GM18867 (cell line): ENCODE results near the gene ZNF444.
"Not testable (repeated sequence)": the region's sequence is repeated elsewhere in the genome, so short reads cannot be mapped to it uniquely, and the experiment has no call there.

Source experiments
- ATAC-seq: cut with Tn5 transposase; IDR thresholded peaks from one replicate; pipeline ENCODE4 v1.9.1; 2021; ENCODE audit warnings: mild to moderate bottlenecking, moderate library complexity; ENCODE audit not compliant: unreplicated experiment

ZNF444 gene

DNA sequence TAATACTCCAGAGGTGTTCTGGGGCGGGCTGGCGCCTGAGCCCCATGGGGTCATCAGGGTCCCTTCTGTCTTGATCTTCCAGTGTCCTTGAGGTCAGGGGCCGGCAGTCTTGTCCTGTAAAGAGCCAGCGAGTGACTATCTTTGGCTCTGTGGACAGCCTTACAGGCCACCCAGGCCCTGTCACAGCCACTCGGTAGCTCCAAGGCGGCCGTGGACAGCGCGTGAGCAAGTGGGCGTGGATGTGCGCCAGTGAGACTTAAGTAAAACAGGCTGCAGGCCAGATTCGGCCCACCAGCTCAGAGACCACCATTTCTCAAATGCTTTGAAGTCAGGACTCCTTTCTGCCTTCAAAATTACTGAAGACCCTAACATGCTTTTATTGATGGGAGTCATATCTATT, 3.7 kb downstream of the ZNF444 start:
- no peak for ATAC-seq

- no peak for ATAC-seq
These were observed 4.6 kb downstream of the ZNF444 start for GRCh38 chr19:56145698-56146097.

DNA sequence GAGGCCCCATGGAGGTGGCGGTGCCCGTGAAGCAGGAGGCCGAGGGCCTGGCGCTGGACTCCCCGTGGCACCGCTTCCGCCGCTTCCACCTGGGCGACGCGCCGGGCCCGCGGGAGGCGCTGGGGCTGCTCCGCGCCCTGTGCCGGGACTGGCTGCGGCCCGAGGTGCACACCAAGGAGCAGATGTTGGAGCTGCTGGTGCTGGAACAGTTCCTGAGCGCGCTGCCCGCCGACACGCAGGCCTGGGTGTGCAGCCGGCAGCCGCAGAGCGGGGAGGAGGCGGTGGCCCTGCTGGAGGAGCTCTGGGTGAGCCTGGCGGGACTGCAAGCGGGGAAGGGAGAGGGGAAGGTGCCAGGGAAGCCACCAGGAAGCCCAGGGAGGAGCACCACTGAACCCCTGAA, 5.8 kb downstream of the ZNF444 start:
- no peak for ATAC-seq

GRCh38 chr19:56147307-56147706, 6.2 kb downstream of the ZNF444 start:
- ATAC-seq = no peak

DNA sequence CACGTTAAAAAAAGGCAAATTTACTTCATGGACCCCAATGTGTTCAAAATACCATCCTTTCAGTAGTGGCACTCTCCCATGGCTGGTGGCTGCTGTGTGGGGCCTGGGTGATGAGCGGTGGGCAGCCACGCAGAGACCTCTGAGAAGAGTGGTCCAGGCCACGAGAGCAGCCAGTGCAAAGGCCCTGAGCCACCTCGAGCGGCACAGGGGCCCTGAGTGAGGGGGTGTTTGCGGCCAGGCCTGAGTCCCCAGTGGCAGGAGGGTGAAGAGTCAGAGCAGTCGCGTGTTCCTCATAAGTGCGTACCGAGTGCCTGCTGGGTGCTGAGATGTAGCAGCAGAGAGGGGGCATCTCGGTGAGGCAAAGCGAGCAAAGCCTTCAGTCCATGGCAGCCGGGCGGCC, 7.0 kb downstream of the ZNF444 start:
- ATAC-seq = no peak

- ATAC-seq = not testable (repeated sequence)
These were observed 8.0 kb downstream of the ZNF444 start for GRCh38 chr19:56148955-56149655.

DNA sequence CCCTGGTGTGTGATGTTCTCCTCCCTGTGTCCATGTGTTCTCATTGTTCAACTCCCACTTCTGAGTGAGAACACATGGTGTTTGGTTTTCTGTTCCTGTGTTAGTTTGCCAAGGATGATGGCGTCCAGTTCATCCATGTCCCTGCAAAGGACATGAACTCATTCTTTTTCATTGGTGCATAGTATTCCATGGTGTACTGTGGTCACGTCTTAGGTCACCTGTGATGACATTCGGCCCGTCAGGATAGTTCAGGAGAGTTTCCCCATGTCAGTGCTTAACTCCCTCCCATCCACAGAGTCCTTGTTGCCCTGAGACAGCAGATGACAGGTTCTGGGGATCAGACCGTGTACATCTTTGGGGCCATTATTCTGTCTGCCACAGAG, 8.6 kb downstream of the ZNF444 start:
- no peak for ATAC-seq

DNA sequence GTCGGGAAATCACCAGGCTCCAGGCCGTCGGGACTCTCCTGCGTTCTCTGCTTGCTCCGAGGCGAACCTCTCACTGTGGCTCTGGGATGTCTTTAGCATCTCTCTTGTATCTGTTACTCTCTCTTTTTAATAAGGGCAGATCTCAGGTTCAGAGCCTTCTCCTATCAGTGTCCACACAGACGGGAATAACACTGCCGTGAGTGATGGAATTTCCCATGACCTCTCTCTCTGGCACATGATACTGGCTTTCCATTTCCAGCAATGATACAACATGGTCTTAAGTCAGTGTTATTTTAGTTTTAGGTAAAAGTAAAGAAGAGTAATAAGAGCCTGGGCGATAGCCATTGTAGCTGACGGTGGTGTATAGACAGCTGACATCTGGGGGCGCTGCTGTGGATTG, 9.3 kb downstream of the ZNF444 start:
- ATAC-seq = no peak

- no peak for ATAC-seq
These were observed 11.6 kb downstream of the ZNF444 start for GRCh38 chr19:56152644-56153043.

DNA sequence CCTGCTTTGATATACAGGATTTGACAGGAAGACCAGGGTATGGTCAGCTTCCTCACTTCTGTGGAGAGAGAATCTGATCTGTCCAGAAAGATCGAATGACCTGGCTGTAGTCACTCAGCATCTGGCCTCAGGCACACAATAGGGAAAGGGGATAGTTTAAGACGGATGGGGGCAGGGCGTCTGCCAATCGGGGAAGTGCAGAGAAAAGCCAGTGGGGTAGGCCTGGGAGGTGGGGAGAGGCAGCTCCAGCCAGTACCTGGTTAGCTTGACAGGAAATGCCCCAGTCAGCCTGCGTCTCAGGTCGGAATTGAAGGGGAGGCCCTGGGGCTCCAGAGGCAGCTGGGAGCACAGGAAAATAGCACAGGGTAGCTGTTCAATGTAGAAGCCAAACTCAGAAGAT, 12.4 kb downstream of the ZNF444 start:
- no peak for ATAC-seq

DNA sequence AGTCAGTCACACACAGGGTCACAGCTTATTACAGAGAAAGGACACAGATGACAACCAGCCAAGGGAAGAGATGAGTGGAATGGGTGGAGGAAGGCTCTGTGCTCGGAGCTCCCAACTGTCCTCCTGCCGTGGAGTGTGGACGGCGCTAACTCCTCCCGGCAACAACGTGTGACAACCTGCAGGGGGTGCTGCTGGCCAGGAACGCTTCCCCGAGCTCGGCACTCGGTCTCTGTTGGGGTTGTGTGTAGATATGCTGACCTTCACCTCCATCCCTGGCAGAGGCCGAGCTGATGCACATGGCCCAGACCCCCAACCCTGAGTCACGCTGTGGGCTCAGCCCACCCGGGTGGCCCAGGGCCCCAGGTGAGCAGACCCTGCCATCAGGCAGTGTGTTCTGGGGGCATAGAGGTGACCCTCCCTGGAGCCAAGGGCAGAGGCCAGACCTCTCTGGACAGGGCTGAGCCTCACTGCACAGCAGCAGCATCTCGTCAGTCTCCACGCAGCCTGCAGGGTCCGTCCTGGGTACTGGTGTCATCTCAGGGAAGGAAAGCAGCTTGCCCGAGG, 14.1 kb downstream of the ZNF444 start:
- no peak for ATAC-seq

DNA sequence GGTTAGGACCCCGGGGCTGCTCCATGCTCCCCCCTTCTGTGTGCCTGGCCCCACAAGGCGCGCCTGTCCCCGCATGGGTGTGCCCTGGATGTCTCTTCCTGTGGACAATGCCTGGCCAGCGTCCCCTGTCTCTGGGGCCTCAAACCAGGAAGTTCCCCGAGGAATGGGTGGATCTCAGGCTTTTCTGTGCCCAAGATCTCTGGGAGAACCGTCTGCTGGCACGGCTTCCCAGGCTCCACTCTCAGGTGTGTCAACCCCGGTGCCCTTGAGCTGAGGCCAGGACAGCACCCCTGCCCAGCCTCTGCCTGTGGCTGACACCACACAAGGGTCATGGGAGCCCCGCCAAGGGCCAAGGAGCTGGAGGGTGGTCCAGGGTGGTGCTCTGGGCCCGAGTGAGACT, 15.7 kb downstream of the ZNF444 start:
- no peak for ATAC-seq

- ATAC-seq = no peak
These were observed 17.2 kb downstream of the ZNF444 start for GRCh38 chr19:56158170-56158757.

GRCh38 chr19:56159009-56159559, 18.0 kb downstream of the ZNF444 start:
- ATAC-seq = no peak

- no peak for ATAC-seq
These were observed 18.7 kb downstream of the ZNF444 start for GRCh38 chr19:56159622-56160271.

- no peak for ATAC-seq
These were observed 20.4 kb downstream of the ZNF444 start for GRCh38 chr19:56161534-56161933.

GRCh38 chr19:56162258-56162657, 21.2 kb downstream of the ZNF444 start:
- ATAC-seq = no peak

DNA sequence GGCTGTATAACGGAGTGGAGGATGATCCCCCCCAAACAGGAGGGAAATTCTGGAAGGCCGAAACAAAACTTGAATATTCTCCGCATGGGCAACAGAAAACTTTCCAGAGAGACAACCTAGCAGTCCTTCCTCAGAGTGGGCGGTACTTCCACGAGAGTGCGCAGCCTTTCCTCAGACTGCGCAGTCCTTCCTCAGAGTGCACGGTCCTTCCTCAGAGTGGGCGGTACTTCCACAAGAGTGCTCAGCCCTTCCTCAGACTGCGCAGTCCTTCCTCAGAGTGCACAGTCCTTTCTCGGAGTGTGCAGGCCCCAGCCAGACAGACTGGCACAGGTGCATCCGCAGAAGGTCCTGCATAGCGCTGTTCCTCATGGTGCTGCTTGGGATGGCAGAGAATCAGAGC, 22.0 kb downstream of the ZNF444 start:
- no peak for ATAC-seq

- ATAC-seq = no peak
These were observed 26.0 kb downstream of the ZNF444 start for GRCh38 chr19:56167064-56167578.

- no peak for ATAC-seq
These were observed 29.2 kb downstream of the ZNF444 start for GRCh38 chr19:56170261-56170660.

DNA sequence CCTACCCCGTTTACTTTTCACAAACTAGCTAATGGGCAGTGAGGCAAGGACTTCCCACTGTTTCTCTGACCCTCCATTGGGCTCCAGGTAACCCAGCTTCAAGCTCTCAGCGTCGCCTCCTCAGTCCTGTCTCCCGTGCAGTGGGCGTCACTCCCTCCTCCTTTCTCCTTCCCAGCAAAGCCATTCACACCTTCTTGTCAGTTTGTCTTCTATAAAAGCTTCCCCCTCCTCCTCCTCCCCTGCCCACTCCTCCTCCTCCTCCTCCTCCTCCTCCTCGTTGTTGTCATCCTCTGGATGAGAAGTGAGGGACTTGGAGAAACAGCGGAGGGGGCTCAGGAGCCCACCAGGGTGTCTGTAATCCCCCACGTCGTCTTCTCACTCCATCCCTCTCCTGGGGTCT, 33.0 kb downstream of the ZNF444 start:
- no peak for ATAC-seq

DNA sequence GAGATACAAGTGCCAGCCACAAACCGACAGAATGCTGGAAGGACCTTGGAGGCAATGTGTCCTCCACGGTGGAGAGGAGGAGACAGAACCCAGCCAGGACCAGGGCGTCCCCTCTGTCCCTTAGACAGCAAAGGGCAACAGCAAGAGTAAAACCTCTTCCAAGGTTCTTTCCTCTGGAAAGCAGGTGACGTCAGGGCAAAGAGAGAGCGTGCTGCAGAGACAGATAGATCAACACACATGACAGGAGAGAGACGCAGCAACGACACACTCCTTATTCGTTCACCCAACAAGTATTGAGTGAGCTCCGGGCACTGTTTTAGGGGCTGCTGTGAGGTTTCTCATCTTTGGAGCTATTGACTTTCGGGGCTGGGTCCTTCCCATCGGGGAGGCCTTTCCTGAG, 33.5 kb downstream of the ZNF444 start:
- no peak for ATAC-seq
